GM23248 (cell line): ENCODE results near the gene SUPT20H.

Source experiments
- EZH2 ChIP-seq: fragments of 200-600 bp; sonication (generic); IDR thresholded peaks from 2 replicates; pipeline ENCODE4 v1.6.1; 2018; ENCODE audit warnings: antibody characterized with exemption, mild to moderate bottlenecking; ENCODE audit not compliant: insufficient read depth, poor library complexity, severe bottlenecking
- EZH2phosphoT487 ChIP-seq: fragments of 200-600 bp; sonication (generic); IDR thresholded peaks from 2 replicates; pipeline ENCODE4 v1.6.1; 2018; ENCODE audit warnings: antibody characterized with exemption, moderate library complexity, mild to moderate bottlenecking, low read depth; ENCODE audit not compliant: insufficient read depth

GRCh38 chr13:36966404-36966803 lies 93.1 kb downstream of the SUPT20H start:
- TF ChIP-seq EZH2phosphoT487 (no peak), EZH2 (no peak)
